HL-60 (cell line): ENCODE results near the gene DRC7.

Experiments used
- GABPA ChIP-seq: IDR thresholded peaks from 2 replicates; pipeline ENCODE4 v1.6.1; 2012; ENCODE audit warnings: low read depth
- POLR2AphosphoS5 ChIP-seq: IDR thresholded peaks from 2 replicates; pipeline ENCODE4 v1.6.1; 2012; ENCODE audit warnings: low read depth
- SPI1 ChIP-seq: IDR thresholded peaks from 2 replicates; pipeline ENCODE4 v1.6.1; 2012; ENCODE audit warnings: low read depth, mild to moderate bottlenecking, borderline replicate concordance
- TF ChIP-seq, protein P1 (sequence below): IDR thresholded peaks from one replicate; pipeline ENCODE4 v1.5.1; 2011; ENCODE audit warnings: low read length, control low read depth, inconsistent platforms; ENCODE audit not compliant: insufficient read depth
- TF ChIP-seq, protein P2 (sequence below): IDR thresholded peaks from 2 replicates; pipeline ENCODE4 v1.6.1; 2012; ENCODE audit warnings: low read depth; ENCODE audit not compliant: insufficient replicate concordance

GRCh38 chr16:57774705-57775285, 80.2 kb downstream of the DRC7 start:
- TF ChIP-seq POLR2AphosphoS5: no peak
- TF ChIP-seq, protein P1, sequence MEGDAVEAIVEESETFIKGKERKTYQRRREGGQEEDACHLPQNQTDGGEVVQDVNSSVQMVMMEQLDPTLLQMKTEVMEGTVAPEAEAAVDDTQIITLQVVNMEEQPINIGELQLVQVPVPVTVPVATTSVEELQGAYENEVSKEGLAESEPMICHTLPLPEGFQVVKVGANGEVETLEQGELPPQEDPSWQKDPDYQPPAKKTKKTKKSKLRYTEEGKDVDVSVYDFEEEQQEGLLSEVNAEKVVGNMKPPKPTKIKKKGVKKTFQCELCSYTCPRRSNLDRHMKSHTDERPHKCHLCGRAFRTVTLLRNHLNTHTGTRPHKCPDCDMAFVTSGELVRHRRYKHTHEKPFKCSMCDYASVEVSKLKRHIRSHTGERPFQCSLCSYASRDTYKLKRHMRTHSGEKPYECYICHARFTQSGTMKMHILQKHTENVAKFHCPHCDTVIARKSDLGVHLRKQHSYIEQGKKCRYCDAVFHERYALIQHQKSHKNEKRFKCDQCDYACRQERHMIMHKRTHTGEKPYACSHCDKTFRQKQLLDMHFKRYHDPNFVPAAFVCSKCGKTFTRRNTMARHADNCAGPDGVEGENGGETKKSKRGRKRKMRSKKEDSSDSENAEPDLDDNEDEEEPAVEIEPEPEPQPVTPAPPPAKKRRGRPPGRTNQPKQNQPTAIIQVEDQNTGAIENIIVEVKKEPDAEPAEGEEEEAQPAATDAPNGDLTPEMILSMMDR: no peak
- TF ChIP-seq GABPA: no peak
- TF ChIP-seq SPI1: peak; percentile 71; the same call in 1 of the 2 replicates
- TF ChIP-seq, protein P2, sequence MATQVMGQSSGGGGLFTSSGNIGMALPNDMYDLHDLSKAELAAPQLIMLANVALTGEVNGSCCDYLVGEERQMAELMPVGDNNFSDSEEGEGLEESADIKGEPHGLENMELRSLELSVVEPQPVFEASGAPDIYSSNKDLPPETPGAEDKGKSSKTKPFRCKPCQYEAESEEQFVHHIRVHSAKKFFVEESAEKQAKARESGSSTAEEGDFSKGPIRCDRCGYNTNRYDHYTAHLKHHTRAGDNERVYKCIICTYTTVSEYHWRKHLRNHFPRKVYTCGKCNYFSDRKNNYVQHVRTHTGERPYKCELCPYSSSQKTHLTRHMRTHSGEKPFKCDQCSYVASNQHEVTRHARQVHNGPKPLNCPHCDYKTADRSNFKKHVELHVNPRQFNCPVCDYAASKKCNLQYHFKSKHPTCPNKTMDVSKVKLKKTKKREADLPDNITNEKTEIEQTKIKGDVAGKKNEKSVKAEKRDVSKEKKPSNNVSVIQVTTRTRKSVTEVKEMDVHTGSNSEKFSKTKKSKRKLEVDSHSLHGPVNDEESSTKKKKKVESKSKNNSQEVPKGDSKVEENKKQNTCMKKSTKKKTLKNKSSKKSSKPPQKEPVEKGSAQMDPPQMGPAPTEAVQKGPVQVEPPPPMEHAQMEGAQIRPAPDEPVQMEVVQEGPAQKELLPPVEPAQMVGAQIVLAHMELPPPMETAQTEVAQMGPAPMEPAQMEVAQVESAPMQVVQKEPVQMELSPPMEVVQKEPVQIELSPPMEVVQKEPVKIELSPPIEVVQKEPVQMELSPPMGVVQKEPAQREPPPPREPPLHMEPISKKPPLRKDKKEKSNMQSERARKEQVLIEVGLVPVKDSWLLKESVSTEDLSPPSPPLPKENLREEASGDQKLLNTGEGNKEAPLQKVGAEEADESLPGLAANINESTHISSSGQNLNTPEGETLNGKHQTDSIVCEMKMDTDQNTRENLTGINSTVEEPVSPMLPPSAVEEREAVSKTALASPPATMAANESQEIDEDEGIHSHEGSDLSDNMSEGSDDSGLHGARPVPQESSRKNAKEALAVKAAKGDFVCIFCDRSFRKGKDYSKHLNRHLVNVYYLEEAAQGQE: no peak
